Measurements from ENCODE around the gene PDCL3.

Gene PDCL3

DNA sequence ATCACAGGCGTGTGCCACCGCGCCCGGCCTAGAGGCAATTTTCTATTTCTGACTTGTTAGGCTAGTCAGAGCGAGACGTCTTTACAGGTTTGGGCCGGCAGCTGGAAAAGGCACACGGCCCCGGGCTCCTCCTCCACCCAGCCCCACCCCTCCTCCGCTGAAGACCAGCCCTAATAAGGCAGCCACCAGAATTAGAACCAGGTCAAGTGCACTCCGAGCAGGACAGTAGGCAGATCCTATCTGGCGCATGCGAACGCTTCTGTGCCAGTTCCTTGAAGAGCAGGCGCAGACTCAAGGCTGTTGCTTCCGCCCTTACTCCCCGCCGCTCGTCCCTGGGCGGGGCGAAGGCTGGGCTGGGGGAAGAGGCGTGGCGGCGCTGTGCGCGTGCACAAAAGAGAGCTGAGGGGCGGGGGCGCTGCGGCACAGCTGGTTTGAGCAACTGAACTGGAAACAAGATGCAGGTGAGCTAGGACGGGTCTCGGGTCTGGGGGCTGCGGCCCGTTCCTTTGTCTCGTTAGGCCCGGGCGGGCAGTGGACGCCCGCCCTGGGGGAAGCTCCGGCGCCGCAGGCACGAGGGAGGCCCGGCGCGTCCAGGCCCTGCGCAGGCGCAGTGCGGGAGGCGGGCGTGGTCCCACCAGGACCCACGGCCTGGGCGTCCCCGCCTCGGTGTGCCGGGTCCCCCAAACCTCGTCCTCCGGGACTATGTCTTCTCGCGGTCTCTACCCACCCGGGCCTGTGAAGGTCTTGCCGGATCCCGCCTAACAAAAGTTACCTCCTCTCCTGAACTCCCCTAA, at the start of gene PDCL3:
Gene PDCL3, plus strand, starts transcription at position 381 of the 794 bp plus-strand sequence. Its CDS starts 75 bp downstream, at position 456.
- DNase-seq (ENCODE audit: extremely low read depth in 1 of 2, low read depth in 1 of 2) = peak; percentile 78 to 89

- no peak for DNase-seq (ENCODE audit: extremely low read depth in 1 of 2, low read depth in 1 of 2)
These were observed 49.1 kb upstream of the PDCL3 start for GRCh38 chr2:100513650-100514049.

DNA sequence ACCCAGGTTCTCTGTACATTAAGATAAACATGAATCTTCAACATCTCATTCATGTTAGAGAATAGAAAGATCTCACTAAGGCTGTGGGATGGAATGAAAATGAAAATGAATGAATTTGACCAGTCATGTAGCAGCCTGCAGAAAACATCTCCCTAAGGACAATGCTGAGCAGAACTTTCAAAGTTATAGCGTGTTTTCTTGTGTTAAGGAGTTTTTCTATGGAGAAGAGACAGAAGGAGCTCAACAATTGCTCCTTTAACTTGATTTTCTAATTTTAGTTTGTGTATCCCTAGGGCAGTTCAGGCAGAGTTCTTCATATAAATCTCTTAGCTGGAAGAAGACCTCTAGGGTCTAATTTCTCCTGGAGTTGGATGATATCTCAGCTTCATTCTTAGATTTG, 45.2 kb upstream of the PDCL3 start:
- no peak for DNase-seq (ENCODE audit: extremely low read depth in 1 of 2, low read depth in 1 of 2)

DNA sequence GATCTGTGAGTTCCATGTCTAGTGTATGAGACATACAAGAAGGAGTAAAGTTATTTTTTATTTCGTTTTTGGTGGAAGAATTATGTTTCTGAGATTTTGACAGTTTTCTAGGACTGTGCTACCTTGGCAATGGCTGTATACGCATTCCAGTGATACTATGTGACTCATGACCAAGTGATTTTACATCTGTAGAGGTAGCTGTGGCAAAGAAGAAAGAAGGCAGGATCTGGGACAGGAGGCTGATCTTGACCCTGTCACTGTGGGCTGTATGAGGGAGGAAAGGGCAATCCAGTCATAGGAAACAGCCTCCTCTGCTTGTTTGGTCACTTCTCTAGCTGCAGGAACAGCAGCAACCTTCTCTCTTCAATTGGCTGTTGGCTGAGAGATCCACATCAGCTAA, 44.0 kb upstream of the PDCL3 start:
- no peak for DNase-seq (ENCODE audit: extremely low read depth in 1 of 2, low read depth in 1 of 2)

DNA sequence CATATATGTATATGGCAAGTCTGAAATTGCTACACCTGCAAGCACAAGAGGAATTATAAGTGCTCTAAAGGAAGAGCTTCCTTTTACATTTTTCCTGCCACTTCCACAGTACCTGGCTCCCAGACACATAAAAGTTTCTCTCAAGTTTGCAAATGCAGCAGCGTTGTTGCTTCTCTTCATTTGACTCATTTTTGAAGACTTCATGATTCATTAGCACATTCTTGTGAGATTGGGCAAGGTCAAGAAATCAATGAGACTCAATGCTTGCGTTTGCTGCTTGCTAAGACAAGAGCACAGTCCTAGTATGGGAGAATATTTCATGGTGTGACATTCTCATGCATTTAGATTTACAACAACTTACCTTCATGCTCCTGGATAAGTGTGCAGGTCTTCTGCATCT, 42.6 kb upstream of the PDCL3 start:
- no peak for DNase-seq (ENCODE audit: extremely low read depth in 1 of 2, low read depth in 1 of 2)

DNA sequence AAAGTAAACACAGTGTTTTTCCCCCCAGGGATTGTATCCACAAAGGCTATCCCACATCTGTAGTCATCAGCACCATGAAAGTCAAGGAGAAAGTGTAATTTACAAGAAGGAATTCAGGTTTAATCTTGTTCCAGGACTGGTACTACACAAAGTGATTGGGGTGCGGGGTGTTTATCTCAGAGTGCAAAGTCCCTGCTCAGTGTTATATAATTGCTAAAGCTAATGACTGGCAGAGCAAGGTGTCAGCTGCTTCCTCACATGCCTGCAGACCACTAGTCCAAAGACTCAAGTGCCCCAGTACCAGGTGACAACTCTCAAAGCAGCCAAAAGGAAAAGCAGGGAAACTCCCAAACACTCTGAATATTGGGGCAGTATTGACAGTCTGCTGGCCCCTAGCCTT, 40.4 kb upstream of the PDCL3 start:
- DNase-seq (ENCODE audit: extremely low read depth in 1 of 2, low read depth in 1 of 2) = no peak

DNA sequence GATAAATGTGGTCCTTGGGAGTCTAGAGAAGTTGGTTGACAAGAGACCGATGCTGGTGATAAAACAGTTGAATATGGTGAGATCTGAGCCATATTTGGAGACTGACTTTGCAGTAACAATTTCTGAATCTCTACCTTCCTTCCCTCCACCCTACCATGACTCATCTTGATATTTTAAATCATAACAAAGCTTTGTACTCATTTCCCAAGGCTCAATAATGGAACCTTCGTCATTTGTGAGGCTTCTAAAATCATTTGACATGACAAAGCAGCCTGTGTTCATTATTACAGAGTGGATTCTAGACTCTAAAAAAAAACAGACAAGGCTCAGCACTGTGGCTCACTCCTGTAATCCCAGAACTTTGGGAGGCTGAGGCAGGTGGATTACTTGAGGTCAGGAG, 38.5 kb upstream of the PDCL3 start:
- no peak for DNase-seq (ENCODE audit: extremely low read depth in 1 of 2, low read depth in 1 of 2)

DNA sequence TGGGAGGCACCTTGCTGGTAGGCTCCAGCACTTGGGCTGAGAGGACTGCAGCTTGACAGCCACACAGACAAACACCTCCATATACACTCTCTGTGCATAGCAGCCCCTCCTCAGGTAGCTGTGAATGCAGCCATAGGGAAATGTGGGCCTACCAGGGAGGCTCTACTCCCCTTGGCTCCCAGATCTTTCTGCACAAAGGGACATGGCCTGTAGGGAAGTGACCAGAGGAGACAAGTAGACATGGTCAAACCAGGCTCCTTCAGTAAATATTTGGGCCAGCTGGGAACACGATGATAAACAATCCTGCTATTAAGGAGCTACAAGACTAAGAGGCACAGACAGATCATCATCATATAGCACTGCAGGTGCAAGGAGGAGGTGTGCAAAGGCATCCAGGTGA, 35.9 kb upstream of the PDCL3 start:
- DNase-seq (ENCODE audit: extremely low read depth in 1 of 2, low read depth in 1 of 2) = no peak

- DNase-seq (ENCODE audit: extremely low read depth in 1 of 2, low read depth in 1 of 2) = no peak
These were observed 35.3 kb upstream of the PDCL3 start for GRCh38 chr2:100527440-100528015.

DNA sequence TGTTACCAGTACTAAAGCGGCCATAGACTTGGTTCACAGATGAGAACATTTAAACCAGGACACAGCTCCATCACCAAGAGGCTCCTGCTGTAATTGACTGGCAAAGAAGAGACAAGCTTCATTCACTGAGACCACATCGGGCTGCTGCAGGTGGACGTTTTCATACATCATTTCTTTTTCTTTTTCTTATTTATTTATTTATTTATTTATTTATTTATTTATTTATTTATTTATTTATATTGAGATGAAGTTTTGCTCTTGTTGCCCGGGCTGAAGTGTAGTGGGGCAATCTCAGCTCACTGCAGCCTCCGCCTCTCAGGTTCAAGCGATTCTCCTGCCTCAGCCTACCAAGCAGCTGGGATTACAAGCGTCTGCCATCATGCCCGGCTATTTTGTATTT, 33.6 kb upstream of the PDCL3 start:
- no peak for DNase-seq (ENCODE audit: extremely low read depth in 1 of 2, low read depth in 1 of 2)

DNA sequence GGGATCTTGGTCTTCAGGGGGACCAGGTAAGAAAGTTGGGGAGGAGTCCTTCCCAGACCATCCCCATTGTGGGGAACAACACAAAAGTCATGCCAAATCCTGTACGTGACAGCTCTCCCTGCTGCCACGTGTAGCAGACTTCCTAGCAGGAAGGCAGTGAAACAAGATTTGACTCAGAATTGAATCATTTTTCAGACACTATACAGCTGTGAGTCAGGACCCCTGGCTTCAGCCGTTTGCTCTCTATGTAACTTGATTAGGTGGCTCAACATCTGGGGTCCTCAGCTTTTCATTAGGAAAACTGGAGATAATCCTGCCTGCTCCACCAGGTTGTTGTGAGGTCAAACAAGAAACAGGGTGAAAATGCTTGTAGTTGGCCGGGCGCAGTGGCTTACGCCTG, 32.9 kb upstream of the PDCL3 start:
- no peak for DNase-seq (ENCODE audit: extremely low read depth in 1 of 2, low read depth in 1 of 2)

DNA sequence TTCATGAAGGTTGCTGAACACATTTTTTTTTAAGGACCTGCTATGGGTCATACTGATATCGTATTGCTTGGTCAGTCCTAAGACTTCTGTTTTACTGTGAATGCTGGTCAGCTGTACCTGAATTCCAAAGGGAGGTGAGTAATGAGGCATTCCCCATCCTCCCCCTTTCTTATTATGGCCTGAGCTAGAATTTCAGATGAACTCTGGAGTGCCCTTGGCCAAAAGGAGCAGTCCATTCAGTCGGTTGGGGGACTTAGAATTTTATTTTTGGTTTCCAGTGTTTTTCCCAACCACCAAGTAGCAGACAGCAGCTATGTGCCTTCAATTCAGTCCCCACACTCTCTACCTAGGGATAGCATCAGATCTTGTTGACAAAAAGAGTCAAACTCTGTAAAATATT, 26.9 kb upstream of the PDCL3 start:
- DNase-seq (ENCODE audit: extremely low read depth in 1 of 2, low read depth in 1 of 2) = no peak

DNA sequence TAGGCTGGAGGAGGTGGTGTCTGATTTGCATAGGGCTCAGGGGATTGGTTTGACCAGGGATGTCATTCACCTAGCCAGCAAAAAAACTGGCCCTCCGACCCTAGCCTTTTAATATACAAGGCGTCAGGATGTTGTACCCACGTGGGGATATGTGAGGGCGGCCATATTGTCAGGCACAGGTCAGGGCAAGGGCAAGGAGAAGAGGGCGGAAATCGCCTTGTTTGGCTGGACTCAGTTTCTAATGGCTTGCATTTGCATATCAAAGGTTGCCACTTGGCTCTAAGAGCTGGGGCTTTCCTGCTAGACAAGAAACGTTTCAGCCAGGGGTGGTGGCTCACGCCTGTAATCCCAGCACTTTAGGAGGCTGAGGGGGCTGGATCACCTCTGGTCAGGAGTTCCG, 24.9 kb upstream of the PDCL3 start:
- DNase-seq (ENCODE audit: extremely low read depth in 1 of 2, low read depth in 1 of 2) = no peak

DNA sequence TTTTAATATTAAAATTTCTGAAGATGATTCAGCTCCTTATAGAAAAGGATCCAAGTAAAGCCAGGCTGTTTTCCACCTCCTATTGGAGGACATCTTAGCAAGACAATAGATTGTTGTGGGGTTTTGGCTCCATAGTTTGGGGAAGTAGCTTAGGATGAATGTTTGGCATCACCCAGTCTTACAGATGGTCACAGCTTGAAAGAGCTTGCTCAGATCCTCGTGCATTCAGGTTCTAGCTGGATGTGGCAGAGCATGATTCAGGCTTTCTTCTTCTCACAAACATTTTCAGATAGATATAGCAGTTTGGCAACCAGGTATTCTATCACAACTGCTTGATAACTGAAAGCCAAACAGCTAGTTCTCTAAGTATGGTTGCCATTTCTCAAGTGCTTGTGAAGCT, 23.6 kb upstream of the PDCL3 start:
- DNase-seq (ENCODE audit: extremely low read depth in 1 of 2, low read depth in 1 of 2) = no peak

- DNase-seq (ENCODE audit: extremely low read depth in 1 of 2, low read depth in 1 of 2) = no peak
These were observed 21.4 kb upstream of the PDCL3 start for GRCh38 chr2:100541404-100541803.

- no peak for DNase-seq (ENCODE audit: extremely low read depth in 1 of 2, low read depth in 1 of 2)
These were observed 20.4 kb upstream of the PDCL3 start for GRCh38 chr2:100542418-100542817.

- no peak for DNase-seq (ENCODE audit: extremely low read depth in 1 of 2, low read depth in 1 of 2)
These were observed 17.7 kb upstream of the PDCL3 start for GRCh38 chr2:100544911-100545596.

DNA sequence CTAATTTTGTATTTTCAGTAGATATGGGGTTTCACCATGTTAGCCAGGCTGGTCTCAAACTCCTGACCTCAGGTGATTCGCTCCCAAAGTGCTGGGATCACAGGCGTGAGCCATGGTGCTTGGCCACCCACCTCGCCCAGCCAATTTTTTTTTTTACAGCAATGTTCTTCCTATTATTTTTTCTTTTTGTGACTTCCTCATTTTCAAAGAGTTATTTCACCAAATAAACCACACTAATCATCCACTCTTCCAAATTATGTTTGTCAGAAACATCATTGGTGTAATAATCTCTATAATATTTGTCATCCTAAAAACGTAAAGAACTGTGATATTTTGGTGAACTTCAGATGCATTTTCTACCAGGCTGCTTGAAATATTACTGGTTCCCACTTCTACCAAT, 16.3 kb upstream of the PDCL3 start:
- DNase-seq (ENCODE audit: extremely low read depth in 1 of 2, low read depth in 1 of 2) = no peak

DNA sequence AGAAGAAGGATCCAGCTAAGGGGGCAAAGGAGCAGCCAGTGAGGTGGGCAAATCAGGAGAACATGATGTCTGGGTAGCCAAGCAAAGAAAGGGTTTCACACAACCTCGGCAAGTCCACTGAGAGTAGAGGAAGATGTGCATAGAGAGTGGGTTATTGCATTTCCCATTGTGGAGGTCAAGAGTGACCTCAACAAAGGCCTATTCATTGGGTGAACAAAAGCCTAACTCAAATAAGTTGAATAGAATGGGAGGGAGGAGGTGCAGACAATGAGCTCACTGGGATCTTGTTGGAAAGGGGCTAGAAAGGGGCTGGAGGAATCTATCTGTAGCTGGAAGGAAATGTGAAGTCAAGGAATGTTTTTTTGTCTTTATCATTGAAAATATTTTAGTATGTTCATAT, 14.0 kb upstream of the PDCL3 start:
- DNase-seq (ENCODE audit: extremely low read depth in 1 of 2, low read depth in 1 of 2) = no peak

DNA sequence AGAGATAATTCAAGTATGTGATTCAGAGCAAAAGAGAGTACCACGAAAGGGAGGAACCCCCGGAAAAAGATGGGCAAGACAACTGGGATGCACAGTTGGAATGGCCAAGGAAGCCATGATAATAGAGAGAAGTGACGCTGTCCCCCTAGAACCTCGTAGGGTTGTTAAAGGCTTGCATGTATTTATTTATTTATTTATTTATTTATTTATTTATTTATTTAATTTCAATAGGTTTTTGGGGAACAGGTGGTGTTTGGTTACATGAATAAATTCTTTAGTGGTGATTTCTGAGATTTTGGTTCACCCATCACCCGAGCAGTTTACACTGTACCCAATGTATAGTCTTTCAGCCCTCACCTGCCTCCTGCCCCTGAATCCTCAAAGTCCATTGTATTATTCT, 11.5 kb upstream of the PDCL3 start:
- no peak for DNase-seq (ENCODE audit: extremely low read depth in 1 of 2, low read depth in 1 of 2)

DNA sequence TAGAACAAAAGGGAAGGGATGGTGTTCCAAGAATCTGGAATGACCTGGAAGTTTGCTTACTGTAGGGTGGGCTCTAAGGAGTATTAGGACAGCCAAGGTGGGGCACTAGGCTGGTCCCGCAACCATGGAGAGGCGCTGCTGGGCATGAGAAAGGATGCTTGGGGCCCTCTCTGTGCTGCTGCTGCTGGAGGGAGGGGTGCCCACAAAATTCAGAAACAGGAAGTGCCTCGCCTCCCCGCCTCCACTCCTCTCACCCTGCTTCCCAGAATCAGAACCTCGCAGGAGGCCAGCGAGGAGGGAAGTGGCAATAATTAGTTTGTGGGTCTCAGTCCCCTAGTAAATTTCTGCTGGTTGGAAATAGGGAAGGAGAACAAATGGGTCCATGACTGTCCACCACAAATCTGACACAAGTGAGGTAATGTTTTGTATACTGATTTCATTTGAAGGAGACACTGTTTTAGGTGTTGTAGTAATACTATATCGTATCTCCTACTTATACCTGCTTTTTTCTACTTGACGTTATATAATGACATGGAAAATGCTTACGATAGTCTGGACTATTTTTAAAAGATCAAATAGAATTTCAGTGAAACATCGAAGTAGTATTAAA, 7.9 kb upstream of the PDCL3 start:
- DNase-seq (ENCODE audit: extremely low read depth in 1 of 2, low read depth in 1 of 2) = no peak

GRCh38 chr2:100556746-100557145, 6.0 kb upstream of the PDCL3 start:
- DNase-seq (ENCODE audit: extremely low read depth in 1 of 2, low read depth in 1 of 2) = no peak
